Kidney (tissue), 14 donors: ENCODE data around the gene SCN2A. TPM values are rescaled to one million over a fixed set of nuclear protein-coding genes. Genes with fewer than 3 reads are reported as not detected.

Experiments used
- DNase-seq, 5 donors: peaks; one replicate each; pipeline ENCODE4 v3.0.0-alpha.2; 2013 to 2020
- FAIRE-seq: peaks from 2 replicates; lab custom pipeline; 2012; peaks lifted over from hg19 to GRCh38; lab: Jason Lieb, UNC
- H3K27ac ChIP-seq, 2 donors: one replicate each; pipeline ENCODE4 v1.7.0; 2013; ENCODE audit warnings: low read depth in 2 of 2, low read length in 2 of 2, inconsistent platforms in 1 of 2
- H3K27me3 ChIP-seq: one replicate; pipeline ENCODE4 v1.7.1; 2013; ENCODE audit warnings: low read length, inconsistent platforms; ENCODE audit not compliant: control insufficient read depth, insufficient read depth
- H3K36me3 ChIP-seq, 3 donors: one replicate each; pipeline versions ENCODE4 v1.7.0 to v1.7.1; 2013; ENCODE audit warnings: low read length in 3 of 3, control low read depth in 1 of 3, inconsistent platforms in 1 of 3; ENCODE audit not compliant: insufficient read depth in 3 of 3, control insufficient read depth in 2 of 3
- H3K4me1 ChIP-seq, 3 donors: one replicate each; pipeline versions ENCODE4 v1.7.0 to v1.7.1; 2013; ENCODE audit warnings: low read length in 3 of 3, inconsistent platforms in 1 of 3, low read depth in 1 of 3; ENCODE audit not compliant: control insufficient read depth in 2 of 3, insufficient read depth in 2 of 3
- H3K4me3 ChIP-seq, 3 donors: one replicate each; pipeline versions ENCODE4 v1.7.0 to v1.8.1; 2013; ENCODE audit warnings: low read length in 3 of 3, control low read depth in 1 of 3, inconsistent platforms in 1 of 3
- H3K9ac ChIP-seq, 3 donors: one replicate each; pipeline versions ENCODE4 v1.7.0 to v1.7.1; 2013; ENCODE audit warnings: low read length in 3 of 3, control low read depth in 1 of 3, inconsistent platforms in 1 of 3
- H3K9me3 ChIP-seq, 3 donors: one replicate each; pipeline versions ENCODE4 v1.7.0 to v1.7.1; 2013; ENCODE audit warnings: low read length in 3 of 3, control low read depth in 1 of 3, inconsistent platforms in 1 of 3; ENCODE audit not compliant: control insufficient read depth in 2 of 3, insufficient read depth in 1 of 3
- intact Hi-C: fragments of 100-400 bp; cut with DNase I; formaldehyde crosslinking; loops from one replicate; pipeline ENCODE4 v1.11.1; 2022
- polyA plus RNA-seq: library from polyadenylated mRNA; stranded (reverse); fragments of 350-450 nt; fragmentation: Illumina TruSeq; extraction: RNeasy Lipid Tissue Mini Kit (QIAGEN cat#74804); gene quantifications from one replicate; pipeline ENCODE4 v1.2.3, GENCODE V29; 2014; ENCODE audit warnings: low read depth, low replicate concordance; ENCODE audit not compliant: insufficient read depth
- total RNA-seq: library from RNA; stranded (reverse); fragmentation: NEBNext Ultra II Directional; extraction: Animal tissue kit (Norgen Biotek cat#: 25700); gene quantifications from one replicate; pipeline ENCODE4 v1.2.1, GENCODE V29; 2021
- TF ChIP-seq, protein P1 (sequence below): IDR thresholded peaks from 3 replicates; pipeline ENCODE4 v1.5.1; 2012; ENCODE audit warnings: mild to moderate bottlenecking, moderate library complexity, borderline replicate concordance; ENCODE audit not compliant: insufficient read depth; ENCODE audit errors: extremely low read depth
- donor health status: control.
- donor health status: control.
- donor health status: control.
- donor health status: control.
- donor health status: control.
- donor health status: DM: yes; HTN: yes; CAD: no.
- donor health status: Normal renal cell carcinoma (clear cell type).

Gene SCN2A
- total and polyA plus RNA-seq, 2 donors from 2014 or later = 2.7 to 9.9 TPM

DNA sequence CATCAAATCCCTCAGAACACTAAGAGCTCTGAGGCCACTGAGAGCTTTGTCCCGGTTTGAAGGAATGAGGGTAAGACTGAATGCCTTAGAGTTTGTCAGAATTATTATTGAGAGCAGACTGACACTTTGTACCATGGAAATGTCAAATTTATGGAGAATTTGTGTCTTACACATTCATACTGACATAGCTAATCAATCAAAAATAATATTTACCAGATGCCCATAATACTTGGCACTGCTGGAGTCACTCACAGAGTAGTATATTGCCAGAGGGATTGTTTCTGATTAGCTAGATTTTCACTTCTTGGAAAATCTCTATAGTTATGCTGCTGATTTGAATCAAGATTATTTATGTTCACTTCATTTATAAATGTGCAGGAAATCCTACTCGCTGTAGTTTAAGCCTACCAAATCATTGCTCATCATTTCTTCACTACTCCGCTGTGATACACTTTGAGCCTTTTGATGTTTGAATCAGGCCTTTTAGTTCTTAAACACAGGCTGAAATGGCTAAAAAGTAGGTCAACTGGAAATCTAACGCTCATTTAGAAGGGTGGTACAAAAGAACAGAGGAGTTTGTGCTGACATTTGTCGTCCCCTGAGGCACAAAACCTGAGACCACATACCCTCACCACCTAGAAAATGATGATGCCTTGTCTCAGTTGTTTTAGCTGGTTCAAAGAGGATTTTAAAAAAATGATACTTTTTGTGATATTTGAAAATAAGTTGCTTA is 134.2 kb downstream of the SCN2A start:
- intact Hi-C loops = no loop called here
- no peak for FAIRE-seq

DNA sequence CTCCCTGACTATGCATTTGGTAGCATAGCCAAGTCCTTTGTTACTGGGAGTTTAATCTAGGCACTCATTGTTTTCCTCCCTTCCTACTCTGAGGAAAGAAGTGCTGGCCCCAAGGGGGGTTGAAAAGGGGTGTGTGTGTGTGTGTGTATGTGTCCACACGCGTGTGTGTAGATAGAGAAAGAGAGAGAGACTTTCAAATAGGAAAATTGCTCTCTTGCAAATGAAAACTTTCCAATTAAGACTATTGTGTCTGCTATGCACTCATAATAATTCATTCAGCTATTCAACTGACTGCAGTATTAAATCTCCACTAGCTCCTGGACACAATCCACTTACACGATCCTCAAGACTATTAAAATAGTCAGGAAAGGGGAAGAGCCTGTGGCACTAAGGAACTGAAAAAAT is 137.4 kb downstream of the SCN2A start:
- no peaks in the 10 kb centered on the region for H3K27me3 ChIP-seq
- DNase-seq (peak in 1 of 5 donors; percentile 24), FAIRE-seq (no peak)
- H3K4me1 ChIP-seq = no peaks in the 10 kb centered on the region
- H3K36me3 ChIP-seq = no peaks in the 10 kb centered on the region
- TF ChIP-seq, protein P1, sequence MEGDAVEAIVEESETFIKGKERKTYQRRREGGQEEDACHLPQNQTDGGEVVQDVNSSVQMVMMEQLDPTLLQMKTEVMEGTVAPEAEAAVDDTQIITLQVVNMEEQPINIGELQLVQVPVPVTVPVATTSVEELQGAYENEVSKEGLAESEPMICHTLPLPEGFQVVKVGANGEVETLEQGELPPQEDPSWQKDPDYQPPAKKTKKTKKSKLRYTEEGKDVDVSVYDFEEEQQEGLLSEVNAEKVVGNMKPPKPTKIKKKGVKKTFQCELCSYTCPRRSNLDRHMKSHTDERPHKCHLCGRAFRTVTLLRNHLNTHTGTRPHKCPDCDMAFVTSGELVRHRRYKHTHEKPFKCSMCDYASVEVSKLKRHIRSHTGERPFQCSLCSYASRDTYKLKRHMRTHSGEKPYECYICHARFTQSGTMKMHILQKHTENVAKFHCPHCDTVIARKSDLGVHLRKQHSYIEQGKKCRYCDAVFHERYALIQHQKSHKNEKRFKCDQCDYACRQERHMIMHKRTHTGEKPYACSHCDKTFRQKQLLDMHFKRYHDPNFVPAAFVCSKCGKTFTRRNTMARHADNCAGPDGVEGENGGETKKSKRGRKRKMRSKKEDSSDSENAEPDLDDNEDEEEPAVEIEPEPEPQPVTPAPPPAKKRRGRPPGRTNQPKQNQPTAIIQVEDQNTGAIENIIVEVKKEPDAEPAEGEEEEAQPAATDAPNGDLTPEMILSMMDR = no peak
- H3K9me3 ChIP-seq = no peaks in the 10 kb centered on the region
- H3K9ac ChIP-seq = no peak overlapping the region
- H3K27ac ChIP-seq = no peak overlapping the region
- intact Hi-C loops = no loop called here
- no peak overlapping the region for H3K4me3 ChIP-seq

More for the DNA sequence above, 134.2 kb downstream of the SCN2A start:
- TF ChIP-seq, protein P1 = no peak
- DNase-seq = no peak
- Histone ChIP-seq H3K27me3 (no peaks in the 10 kb centered on the region), H3K36me3 (no peaks in the 10 kb centered on the region), H3K9me3 (no peaks in the 10 kb centered on the region), H3K4me1 (no peaks in the 10 kb centered on the region), H3K27ac (no peak overlapping the region), H3K4me3 (no peak overlapping the region), H3K9ac (no peak overlapping the region)

DNA sequence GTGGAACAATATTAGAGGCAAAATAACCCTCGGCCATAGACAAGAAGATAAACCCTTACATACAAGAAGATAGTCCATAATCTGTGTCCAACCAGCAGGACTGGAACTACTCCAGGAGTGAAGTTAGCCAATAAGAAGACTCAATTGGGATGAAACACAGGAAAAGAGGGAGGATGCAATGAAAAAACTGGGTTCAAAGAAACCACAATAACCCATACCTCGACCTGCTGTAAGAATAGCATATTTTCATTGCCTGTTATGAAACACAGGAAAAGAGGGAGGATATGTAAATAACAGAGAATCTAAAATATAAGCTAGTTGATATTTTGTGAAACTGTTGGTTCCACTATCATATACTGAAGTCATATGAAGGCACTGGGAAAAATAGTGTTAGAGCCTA is 143.1 kb downstream of the SCN2A start:
- no peak for FAIRE-seq

More for the DNA sequence above, 143.1 kb downstream of the SCN2A start:
- DNase-seq = no peak
- Histone ChIP-seq H3K4me3 (no peak overlapping the region), H3K9me3 (no peaks in the 10 kb centered on the region), H3K27ac (no peak overlapping the region), H3K27me3 (no peaks in the 10 kb centered on the region), H3K36me3 (no peaks in the 10 kb centered on the region), H3K4me1 (no peaks in the 10 kb centered on the region), H3K9ac (no peak overlapping the region)
- intact Hi-C loops = no loop called here
- TF ChIP-seq, protein P1 = no peak
